MM.1S (cell line): ENCODE data around the gene MICALL1.

Experiments
- EZH2phosphoT487 ChIP-seq: fragments of 300-600 bp; sonication (generic); IDR thresholded peaks from 2 replicates; pipeline ENCODE4 v1.6.1; 2018; ENCODE audit warnings: antibody characterized with exemption, low read length
- TF ChIP-seq, protein P1 (sequence below): fragments of 300-600 bp; sonication (generic); IDR thresholded peaks from 2 replicates; pipeline ENCODE4 v1.5.1; 2016; ENCODE audit warnings: antibody characterized with exemption, low read length, mixed read lengths

DNA sequence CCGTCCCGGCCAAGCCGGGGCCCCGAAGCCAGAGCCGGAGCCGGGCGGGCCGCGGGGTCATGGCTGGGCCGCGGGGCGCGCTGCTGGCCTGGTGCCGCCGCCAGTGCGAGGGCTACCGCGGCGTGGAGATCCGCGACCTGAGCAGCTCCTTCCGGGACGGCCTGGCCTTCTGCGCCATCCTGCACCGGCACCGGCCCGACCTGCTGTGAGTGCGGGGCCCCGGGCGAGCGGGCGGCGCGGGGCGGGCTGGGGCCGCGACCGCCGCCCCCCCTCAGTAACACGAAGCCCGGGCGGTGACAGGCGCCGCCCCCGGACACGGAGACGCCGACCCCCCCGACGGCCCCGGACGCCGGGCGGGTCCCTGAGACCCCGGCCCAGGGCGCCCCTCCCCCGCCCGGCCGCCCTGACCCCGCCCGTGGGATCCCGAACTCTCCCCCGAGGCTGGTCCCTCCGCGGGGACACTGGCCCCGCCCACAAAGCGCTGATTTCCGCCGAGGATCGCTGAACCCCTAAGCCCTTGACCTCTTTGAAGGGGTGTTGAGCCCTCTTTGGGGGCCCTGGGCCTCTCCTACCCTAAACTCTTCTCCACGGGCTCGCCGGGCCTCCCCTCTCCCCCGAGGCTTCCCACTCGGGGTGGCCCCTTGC is 389 bp downstream of the MICALL1 start:
- TF ChIP-seq, protein P1, sequence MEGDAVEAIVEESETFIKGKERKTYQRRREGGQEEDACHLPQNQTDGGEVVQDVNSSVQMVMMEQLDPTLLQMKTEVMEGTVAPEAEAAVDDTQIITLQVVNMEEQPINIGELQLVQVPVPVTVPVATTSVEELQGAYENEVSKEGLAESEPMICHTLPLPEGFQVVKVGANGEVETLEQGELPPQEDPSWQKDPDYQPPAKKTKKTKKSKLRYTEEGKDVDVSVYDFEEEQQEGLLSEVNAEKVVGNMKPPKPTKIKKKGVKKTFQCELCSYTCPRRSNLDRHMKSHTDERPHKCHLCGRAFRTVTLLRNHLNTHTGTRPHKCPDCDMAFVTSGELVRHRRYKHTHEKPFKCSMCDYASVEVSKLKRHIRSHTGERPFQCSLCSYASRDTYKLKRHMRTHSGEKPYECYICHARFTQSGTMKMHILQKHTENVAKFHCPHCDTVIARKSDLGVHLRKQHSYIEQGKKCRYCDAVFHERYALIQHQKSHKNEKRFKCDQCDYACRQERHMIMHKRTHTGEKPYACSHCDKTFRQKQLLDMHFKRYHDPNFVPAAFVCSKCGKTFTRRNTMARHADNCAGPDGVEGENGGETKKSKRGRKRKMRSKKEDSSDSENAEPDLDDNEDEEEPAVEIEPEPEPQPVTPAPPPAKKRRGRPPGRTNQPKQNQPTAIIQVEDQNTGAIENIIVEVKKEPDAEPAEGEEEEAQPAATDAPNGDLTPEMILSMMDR, result no peak
- no peak for TF ChIP-seq EZH2phosphoT487
